OCI-LY3 (cell line): ENCODE results near the gene TSPYL1.

Experiments used
- H2AFZ ChIP-seq: fragments of 200-600, 300-600 bp; shearing (Covaris generic); 2 replicates; pipeline ENCODE4 v1.6.0; 2014; ENCODE audit warnings: antibody characterized with exemption, low read depth, low read length
- H3K27ac ChIP-seq: fragments of 200-600, 300-600 bp; sonication (generic); 2 replicates; pipeline ENCODE4 v1.5.1; 2014; ENCODE audit warnings: mild to moderate bottlenecking, low read length, moderate library complexity, mixed read lengths
- H3K27me3 ChIP-seq: fragments of 200-600, 300-600 bp; sonication (generic); 2 replicates; pipeline ENCODE4 v1.6.1; 2014; ENCODE audit warnings: low read depth, low read length, mixed read lengths
- H3K36me3 ChIP-seq: fragments of 200-600, 300-600 bp; sonication (generic); replicated peaks from 2 replicates; pipeline ENCODE3; 2014; ENCODE audit warnings: low read depth, low read length, mixed read lengths
- H3K4me1 ChIP-seq: fragments of 300-600, 200-600 bp; sonication (generic); 2 replicates; pipeline ENCODE4 v1.6.1; 2014; ENCODE audit warnings: low read length, mixed read lengths
- H3K4me2 ChIP-seq: fragments of 200-600, 300-600 bp; sonication (generic); 2 replicates; pipeline ENCODE4 v1.6.1; 2014; ENCODE audit warnings: low read length, mixed read lengths
- H3K4me3 ChIP-seq: fragments of 300-600, 200-600 bp; sonication (generic); 2 replicates; pipeline ENCODE4 v1.5.1; 2014; ENCODE audit warnings: antibody characterized with exemption, mild to moderate bottlenecking, low read length, moderate library complexity
- H3K79me2 ChIP-seq: fragments of 300-600, 200-600 bp; shearing (Covaris generic); 2 replicates; pipeline ENCODE4 v1.6.1; 2014; ENCODE audit warnings: mild to moderate bottlenecking, low read length, mixed read lengths
- H3K9ac ChIP-seq: fragments of 300-600, 200-600 bp; shearing (Covaris generic); 2 replicates; pipeline ENCODE4 v1.6.0; 2014; ENCODE audit warnings: mild to moderate bottlenecking, low read length, moderate library complexity
- H3K9me3 ChIP-seq: fragments of 200-600, 300-600 bp; shearing (Covaris generic); 2 replicates; pipeline ENCODE4 v1.6.1; 2014; ENCODE audit warnings: low read length, mixed read lengths; ENCODE audit not compliant: insufficient read depth
- H4K20me1 ChIP-seq: fragments of 200-600, 300-600 bp; sonication (generic); 2 replicates; pipeline ENCODE4 v1.6.1; 2016; ENCODE audit warnings: low read length, mixed read lengths; ENCODE audit not compliant: insufficient read depth
- CTCF ChIP-seq: fragments of 200-600, 300-600 bp; sonication (generic); IDR thresholded peaks from 2 replicates; pipeline ENCODE4 v1.5.1; 2014; ENCODE audit warnings: antibody characterized with exemption, low read length, low read depth
- EZH2phosphoT487 ChIP-seq: fragments of 200-600 bp; shearing (Covaris generic); IDR thresholded peaks from 2 replicates; pipeline ENCODE4 v1.6.1; 2018; ENCODE audit warnings: antibody characterized with exemption, mixed run types, low read depth

Gene TSPYL1

GRCh38 chr6:116234689-116235088, 45.0 kb downstream of the TSPYL1 start:
- no peaks in the 10 kb centered on the region for H3K4me1 ChIP-seq
- H3K27ac ChIP-seq, result no peak overlapping the region
- no peak overlapping the region for H3K9ac ChIP-seq
- H4K20me1 ChIP-seq, result no peaks in the 10 kb centered on the region
- no peaks in the 10 kb centered on the region for H3K9me3 ChIP-seq
- no peaks in the 10 kb centered on the region for H3K36me3 ChIP-seq
- H3K4me3 ChIP-seq, result no peak overlapping the region
- H3K27me3 ChIP-seq, result no peaks in the 10 kb centered on the region
- H2AFZ ChIP-seq, result no peak overlapping the region
- no peak for TF ChIP-seq CTCF
- no peak for TF ChIP-seq EZH2phosphoT487
- no peaks in the 10 kb centered on the region for H3K79me2 ChIP-seq
- no peak overlapping the region for H3K4me2 ChIP-seq

- Histone ChIP-seq H3K4me2 (no peak overlapping the region), H3K9ac (no peak overlapping the region), H3K27ac (no peak overlapping the region)
Measured at GRCh38 chr6:116229287-116229913, 50.3 kb downstream of the TSPYL1 start.

More at GRCh38 chr6:116229287-116229913, 50.3 kb downstream of the TSPYL1 start:
- no peak overlapping the region for H3K4me3 ChIP-seq
- no peak overlapping the region for H2AFZ ChIP-seq
- no peaks in the 10 kb centered on the region for H3K9me3 ChIP-seq
- H3K36me3 ChIP-seq, result no peaks in the 10 kb centered on the region
- no peaks in the 10 kb centered on the region for H3K79me2 ChIP-seq
- no peaks in the 10 kb centered on the region for H4K20me1 ChIP-seq
- TF ChIP-seq CTCF (no peak), EZH2phosphoT487 (no peak)
- no peaks in the 10 kb centered on the region for H3K27me3 ChIP-seq
- no peaks in the 10 kb centered on the region for H3K4me1 ChIP-seq
